ENCODE measurements around the gene FRMD8.

DNA sequence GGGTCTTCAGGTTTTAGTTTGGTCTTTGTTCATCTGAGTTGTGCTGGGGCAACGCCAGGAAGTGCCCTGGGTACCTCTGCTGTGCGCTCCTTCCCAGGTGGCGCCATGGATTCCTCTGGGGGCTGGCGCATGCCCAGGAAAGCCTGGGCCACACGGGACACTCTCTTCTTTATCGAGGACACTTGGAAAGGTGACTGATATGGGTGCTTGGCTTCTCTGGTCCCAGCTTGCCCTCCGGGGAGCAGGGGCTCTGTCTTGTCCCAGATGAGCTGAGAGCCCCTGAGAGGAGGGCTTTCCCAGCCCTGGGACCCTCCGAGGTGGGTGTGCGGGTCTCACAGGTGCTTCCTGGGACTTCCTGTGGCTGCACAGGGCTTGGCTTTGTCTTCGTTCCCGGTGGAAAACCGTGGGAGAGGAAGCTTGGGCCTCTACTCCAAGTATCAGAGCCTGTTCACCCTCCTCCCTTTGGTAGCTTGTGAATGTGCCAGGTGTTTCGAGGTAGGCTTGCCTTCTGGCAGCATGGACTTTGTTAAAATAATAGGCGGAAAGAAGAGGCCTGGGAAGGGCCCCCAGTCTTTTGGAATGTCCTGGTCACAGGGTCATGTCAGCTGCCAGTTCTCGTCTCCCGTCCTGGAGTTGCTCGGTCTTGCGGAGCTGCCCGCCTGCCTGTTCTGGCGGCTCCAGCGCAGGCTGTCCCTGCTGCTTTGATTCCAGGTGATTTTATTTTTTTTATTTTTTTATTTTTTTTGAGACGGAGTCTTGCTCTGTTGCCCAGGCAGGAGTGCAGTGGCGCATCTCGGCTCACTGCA lies 26.0 kb downstream of the FRMD8 start:
- TF ChIP-seq POLR2A (IDR thresholded peaks at IDR 0.05): no peak
- TF ChIP-seq, protein P1, sequence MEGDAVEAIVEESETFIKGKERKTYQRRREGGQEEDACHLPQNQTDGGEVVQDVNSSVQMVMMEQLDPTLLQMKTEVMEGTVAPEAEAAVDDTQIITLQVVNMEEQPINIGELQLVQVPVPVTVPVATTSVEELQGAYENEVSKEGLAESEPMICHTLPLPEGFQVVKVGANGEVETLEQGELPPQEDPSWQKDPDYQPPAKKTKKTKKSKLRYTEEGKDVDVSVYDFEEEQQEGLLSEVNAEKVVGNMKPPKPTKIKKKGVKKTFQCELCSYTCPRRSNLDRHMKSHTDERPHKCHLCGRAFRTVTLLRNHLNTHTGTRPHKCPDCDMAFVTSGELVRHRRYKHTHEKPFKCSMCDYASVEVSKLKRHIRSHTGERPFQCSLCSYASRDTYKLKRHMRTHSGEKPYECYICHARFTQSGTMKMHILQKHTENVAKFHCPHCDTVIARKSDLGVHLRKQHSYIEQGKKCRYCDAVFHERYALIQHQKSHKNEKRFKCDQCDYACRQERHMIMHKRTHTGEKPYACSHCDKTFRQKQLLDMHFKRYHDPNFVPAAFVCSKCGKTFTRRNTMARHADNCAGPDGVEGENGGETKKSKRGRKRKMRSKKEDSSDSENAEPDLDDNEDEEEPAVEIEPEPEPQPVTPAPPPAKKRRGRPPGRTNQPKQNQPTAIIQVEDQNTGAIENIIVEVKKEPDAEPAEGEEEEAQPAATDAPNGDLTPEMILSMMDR (IDR thresholded peaks at IDR 0.05): no peak
